Osteocyte (in vitro differentiated cells): ENCODE data around the gene TCERG1L. TPM values are rescaled to one million over a fixed set of nuclear protein-coding genes. Genes with fewer than 3 reads are reported as not detected.

Experiments used
- DNase-seq: peaks from one replicate; pipeline ENCODE4 v3.0.0; 2021; ENCODE audit warnings: mixed read lengths; ENCODE audit not compliant: unreplicated experiment; ENCODE audit errors: extremely low spot score
- H3K27ac Mint-ChIP-seq: one replicate; pipeline ENCODE4 v1.8.0; 2021; ENCODE audit warnings: mild to moderate bottlenecking, mixed read lengths; ENCODE audit not compliant: unreplicated experiment
- H3K27me3 Mint-ChIP-seq: one replicate; pipeline ENCODE4 v1.8.0; 2021; ENCODE audit warnings: mixed read lengths; ENCODE audit not compliant: unreplicated experiment
- H3K36me3 Mint-ChIP-seq: one replicate; pipeline ENCODE4 v1.8.0; 2021; ENCODE audit warnings: mixed read lengths; ENCODE audit not compliant: unreplicated experiment
- H3K4me1 Mint-ChIP-seq: one replicate; pipeline ENCODE4 v1.8.0; 2021; ENCODE audit warnings: mixed read lengths; ENCODE audit not compliant: unreplicated experiment
- H3K4me3 Mint-ChIP-seq: one replicate; pipeline ENCODE4 v1.8.0; 2021; ENCODE audit warnings: mild to moderate bottlenecking, moderate library complexity, mixed read lengths; ENCODE audit not compliant: unreplicated experiment
- H3K9me3 Mint-ChIP-seq: one replicate; pipeline ENCODE4 v1.8.0; 2021; ENCODE audit warnings: mixed read lengths; ENCODE audit not compliant: unreplicated experiment
- CTCF ChIP-seq: fragments of 200-600 bp; sonication (generic); IDR thresholded peaks from 2 replicates; pipeline ENCODE4 v1.5.0; 2021; ENCODE audit warnings: antibody characterized with exemption, mild to moderate bottlenecking, moderate library complexity
- total RNA-seq: library from RNA; stranded (reverse); gene quantifications from 2 replicates; pipeline ENCODE4 v1.2.1, GENCODE V29; 2021

TCERG1L gene
- total RNA-seq, 1 donor from 2014 or later: not detected

DNA sequence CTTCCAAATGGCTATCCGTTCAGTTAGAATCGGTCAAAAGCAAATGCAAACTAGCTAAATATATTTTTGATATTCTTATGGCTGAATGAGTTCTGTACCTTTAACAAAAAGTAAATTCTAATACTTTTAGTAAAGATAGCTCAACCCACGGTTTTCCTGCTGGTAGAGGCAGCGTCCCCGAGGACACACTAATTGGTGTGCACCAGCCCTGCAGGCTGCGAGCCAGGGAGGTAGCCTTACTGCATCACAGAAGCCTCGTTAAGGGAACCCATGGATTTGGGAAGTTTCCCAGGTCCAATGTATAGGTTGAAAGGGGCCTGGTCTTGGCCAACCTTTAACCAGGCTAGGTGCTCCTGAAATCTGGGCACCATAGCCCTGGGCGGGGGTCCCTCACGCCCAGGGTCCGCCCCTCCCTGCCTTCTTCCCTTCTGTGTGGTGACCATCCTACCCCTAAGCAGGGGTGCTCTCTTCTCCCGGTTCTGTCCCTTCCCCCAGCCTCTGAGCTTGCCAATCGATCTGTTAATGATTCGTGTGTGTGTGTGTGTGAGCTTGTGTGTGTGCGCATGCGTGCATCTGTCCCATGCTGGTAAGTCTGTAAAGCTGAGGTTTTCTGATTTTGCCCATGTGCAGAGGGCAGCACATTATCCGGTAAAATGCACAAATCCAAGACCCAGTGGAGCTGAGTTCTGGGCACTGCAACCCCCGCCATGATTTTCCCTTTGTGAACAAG is 191.7 kb downstream of the TCERG1L start:
- Mint-ChIP-seq H3K36me3 (no peaks in the 10 kb centered on the region), H3K9me3 (peaks cover 13% of the 10 kb centered on the region), H3K4me3 (no peak overlapping the region), H3K27me3 (no peaks in the 10 kb centered on the region), H3K4me1 (no peaks in the 10 kb centered on the region), H3K27ac (no peak overlapping the region)
- TF ChIP-seq CTCF: no peak
- DNase-seq: no peak

GRCh38 chr10:131117416-131118212 is 193.9 kb downstream of the TCERG1L start:
- H3K4me3 Mint-ChIP-seq: no peak overlapping the region
- no peak overlapping the region for H3K27ac Mint-ChIP-seq
- H3K36me3 Mint-ChIP-seq: no peaks in the 10 kb centered on the region
- H3K9me3 Mint-ChIP-seq: peaks cover 19% of the 10 kb centered on the region
- no peaks in the 10 kb centered on the region for H3K4me1 Mint-ChIP-seq
- no peak for TF ChIP-seq CTCF
- no peak for DNase-seq
- H3K27me3 Mint-ChIP-seq: no peaks in the 10 kb centered on the region

DNA sequence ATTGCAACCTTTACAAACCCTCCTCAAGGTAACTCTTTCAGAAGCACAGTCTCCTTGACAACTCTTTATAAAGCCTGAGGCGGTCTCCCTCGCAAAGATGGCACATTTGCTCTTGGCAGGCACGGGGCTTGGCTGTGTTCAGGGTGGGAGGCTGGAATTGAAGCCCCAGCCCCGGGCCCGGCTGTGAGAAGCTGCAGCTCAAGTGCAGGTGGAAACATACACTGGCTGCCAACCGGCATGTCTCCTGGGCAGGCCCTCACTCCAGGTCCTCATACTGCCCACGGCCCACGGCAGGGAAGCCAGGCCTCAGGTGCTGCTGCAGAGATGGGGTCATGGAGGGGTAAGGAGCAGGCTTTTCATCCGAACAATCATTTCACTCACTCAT is 194.5 kb downstream of the TCERG1L start:
- Mint-ChIP-seq H3K36me3 (no peaks in the 10 kb centered on the region), H3K27ac (no peak overlapping the region), H3K27me3 (no peaks in the 10 kb centered on the region), H3K9me3 (peaks cover 19% of the 10 kb centered on the region), H3K4me1 (no peaks in the 10 kb centered on the region), H3K4me3 (no peak overlapping the region)
- no peak for DNase-seq
- no peak for TF ChIP-seq CTCF

- Mint-ChIP-seq H3K27ac (no peak overlapping the region), H3K4me1 (no peaks in the 10 kb centered on the region), H3K9me3 (peaks cover 19% of the 10 kb centered on the region), H3K27me3 (no peaks in the 10 kb centered on the region), H3K36me3 (no peaks in the 10 kb centered on the region), H3K4me3 (no peak overlapping the region)
- no peak for TF ChIP-seq CTCF
- no peak for DNase-seq
These were observed 195.1 kb downstream of the TCERG1L start for GRCh38 chr10:131116216-131116990.
